HL-60/S4 treated with retinoic acid at 250 ng/mL for 4 days and 3 days (cell line): ENCODE data around the gene COPS4.
"Not testable (repeated sequence)": the region's sequence is repeated elsewhere in the genome, so short reads cannot be mapped to it uniquely, and the experiment has no call there.

Experiments
- in situ Hi-C: fragments of 300-500 bp; cut with MboI; formaldehyde crosslinking; loops from 2 replicates; pipeline ENCODE4 v1.7.0; 2022; ENCODE audit warnings: low sequenced_read_pairs

Gene COPS4

GRCh38 chr4:83023599-83023998 is 11.4 kb upstream of the COPS4 start:
- in situ Hi-C loops = not testable (repeated sequence)

- in situ Hi-C loops = no loop called here
These were observed 10.8 kb upstream of the COPS4 start for GRCh38 chr4:83024233-83024632.

- in situ Hi-C loops = no loop called here
These were observed 9.4 kb upstream of the COPS4 start for GRCh38 chr4:83025563-83025962.

- in situ Hi-C loops = no loop called here
These were observed 6.0 kb upstream of the COPS4 start for GRCh38 chr4:83028976-83029375.

GRCh38 chr4:83029688-83030087 is 5.3 kb upstream of the COPS4 start:
- in situ Hi-C loops = no loop called here

- in situ Hi-C loops = no loop called here
These were observed 2.1 kb downstream of the COPS4 start for GRCh38 chr4:83036991-83037665.

GRCh38 chr4:83040269-83040668 is 5.3 kb downstream of the COPS4 start:
- in situ Hi-C loops = no loop called here

GRCh38 chr4:83043157-83043556 is 8.2 kb downstream of the COPS4 start:
- in situ Hi-C loops = not testable (repeated sequence)

- in situ Hi-C loops = no loop called here
These were observed 8.9 kb downstream of the COPS4 start for GRCh38 chr4:83043801-83044407.

- in situ Hi-C loops = no loop called here
These were observed 11.9 kb downstream of the COPS4 start for GRCh38 chr4:83046693-83047473.

- in situ Hi-C loops = not testable (repeated sequence)
These were observed 13.8 kb downstream of the COPS4 start for GRCh38 chr4:83048781-83049180.

GRCh38 chr4:83054928-83055327 is 19.9 kb downstream of the COPS4 start:
- in situ Hi-C loops = loop anchor here (25.0 kb wide), 1 partner anchor 382 kb away; no protein-coding TSS in a partner anchor

- in situ Hi-C loops = loop anchor here (25.0 kb wide), 1 partner anchor 375 kb away; no protein-coding TSS in a partner anchor
These were observed 27.8 kb downstream of the COPS4 start for GRCh38 chr4:83062739-83063138.

- in situ Hi-C loops = loop anchor here (25.0 kb wide), 1 partner anchor 372 kb away; no protein-coding TSS in a partner anchor
These were observed 30.3 kb downstream of the COPS4 start for GRCh38 chr4:83065266-83065665.

GRCh38 chr4:83067058-83067639 is 32.2 kb downstream of the COPS4 start:
- in situ Hi-C loops = loop anchor here (25.0 kb wide), 1 partner anchor 370 kb away; no protein-coding TSS in a partner anchor

GRCh38 chr4:83071116-83071515 is 36.1 kb downstream of the COPS4 start:
- in situ Hi-C loops = loop anchor here (25.0 kb wide), 1 partner anchor 366 kb away; no protein-coding TSS in a partner anchor

GRCh38 chr4:83074086-83074704 is 39.2 kb downstream of the COPS4 start:
- in situ Hi-C loops = loop anchor here (25.0 kb wide), 1 partner anchor 363 kb away; no protein-coding TSS in a partner anchor

- in situ Hi-C loops = loop anchor here (25.0 kb wide), 1 partner anchor 363 kb away; no protein-coding TSS in a partner anchor
These were observed 39.8 kb downstream of the COPS4 start for GRCh38 chr4:83074783-83075182.

GRCh38 chr4:83075311-83076095 is 40.5 kb downstream of the COPS4 start:
- in situ Hi-C loops = no loop called here

- in situ Hi-C loops = loop anchor here (10.0 kb wide), 1 partner anchor 174 kb away; no protein-coding TSS in a partner anchor
These were observed 45.6 kb downstream of the COPS4 start for GRCh38 chr4:83080561-83080960.
